Stomach (tissue), 4 donors: ENCODE measurements around the gene ELF1.

ENCODE experiments used
- CTCF ChIP-seq, 7 experiments: fragments of 450-650 bp in 4 of 7; fragments of 200-600 bp in 3 of 7; sonication (generic) in 3 of 7; IDR thresholded peaks; one replicate each; pipeline ENCODE4 v1.5.1; 2016 to 2019; ENCODE audit warnings: antibody characterized with exemption in 7 of 7, control low read depth in 2 of 7, mild to moderate bottlenecking in 1 of 7
- POLR2A ChIP-seq, 4 donors: fragments of 450-650 bp; IDR thresholded peaks; one replicate each; pipeline ENCODE4 v1.6.1; 2016; ENCODE audit warnings: antibody characterized with exemption in 4 of 4, control low read depth in 2 of 4, mild to moderate bottlenecking in 1 of 4, moderate library complexity in 1 of 4
- POLR2AphosphoS5 ChIP-seq, 3 donors: sonication (generic); formaldehyde crosslinking; IDR thresholded peaks; one replicate each; pipeline ENCODE4 v1.6.1; 2016; ENCODE audit warnings: antibody characterized with exemption in 3 of 3

- TF ChIP-seq POLR2A (IDR thresholded peaks at IDR 0.05) (no peak), CTCF (IDR thresholded peaks at IDR 0.05) (no peak), POLR2AphosphoS5 (IDR thresholded peaks at IDR 0.05) (no peak)
Measured at GRCh38 chr13:40983259-40983658, 35.9 kb downstream of the ELF1 start.
